Fibroblast of lung (primary cell): ENCODE data around the gene TNS2. TPM values are rescaled to one million over a fixed set of nuclear protein-coding genes. Genes with fewer than 3 reads are reported as not detected.

ENCODE experiments used
- DNase-seq, 2 donors: peaks; one replicate each; pipeline versions ENCODE4 v3.0.0 to v3.0.0-alpha.2; 2010; ENCODE audit warnings: low read depth in 2 of 2
- H2AFZ ChIP-seq: 2 replicates; pipeline ENCODE4 v1.5.1; 2012; ENCODE audit warnings: low read length, control low read depth, inconsistent platforms
- H3K27ac ChIP-seq: 2 replicates; pipeline ENCODE4 v1.5.1; 2011; ENCODE audit warnings: low read length, control low read depth; ENCODE audit not compliant: insufficient read depth
- H3K27me3 ChIP-seq: 2 replicates; pipeline ENCODE4 v1.5.1; 2011; ENCODE audit warnings: mild to moderate bottlenecking, low read length; ENCODE audit not compliant: control insufficient read depth, insufficient read depth
- H3K36me3 ChIP-seq: 2 replicates; pipeline ENCODE4 v1.5.1; 2011; ENCODE audit warnings: low read length; ENCODE audit not compliant: control insufficient read depth, insufficient read depth
- H3K4me1 ChIP-seq: 2 replicates; pipeline ENCODE4 v1.5.1; 2011; ENCODE audit warnings: low read length; ENCODE audit not compliant: control insufficient read depth, insufficient read depth; ENCODE audit errors: extremely low read depth
- H3K4me2 ChIP-seq: 2 replicates; pipeline ENCODE4 v1.5.1; 2011; ENCODE audit warnings: low read length, control low read depth; ENCODE audit not compliant: insufficient read depth; ENCODE audit errors: extremely low read depth
- H3K4me3 ChIP-seq, 4 experiments: fragments of 200-600 bp in 1 of 4; sonication (generic) in 1 of 4; replicated peaks in 1 of 4; 2 replicates each; pipeline ENCODE4 v1.5.1; 2011 to 2016; ENCODE audit warnings: low read length in 4 of 4, low read depth in 3 of 4, mild to moderate bottlenecking in 3 of 4, control low read depth in 2 of 4, inconsistent platforms in 1 of 4, mixed read lengths in 1 of 4; ENCODE audit not compliant: insufficient read depth in 1 of 4; ENCODE audit errors: control extremely low read depth in 1 of 4
- H3K79me2 ChIP-seq: 2 replicates; pipeline ENCODE4 v1.5.1; 2012; ENCODE audit warnings: mild to moderate bottlenecking, low read length, inconsistent platforms; ENCODE audit not compliant: control insufficient read depth, insufficient read depth
- H3K9ac ChIP-seq: 2 replicates; pipeline ENCODE4 v1.5.1; 2011; ENCODE audit warnings: mild to moderate bottlenecking, low read length, control low read depth; ENCODE audit not compliant: insufficient read depth
- H3K9me3 ChIP-seq: 2 replicates; pipeline ENCODE4 v1.5.1; 2012; ENCODE audit warnings: low read depth, low read length; ENCODE audit not compliant: control insufficient read depth, insufficient read depth
- H4K20me1 ChIP-seq: 2 replicates; pipeline ENCODE4 v1.5.1; 2011; ENCODE audit warnings: low read length; ENCODE audit not compliant: control insufficient read depth, insufficient read depth; ENCODE audit errors: extremely low read depth
- CTCF ChIP-seq, 2 donors: IDR thresholded peaks in 1 of 2; conservative IDR thresholded peaks in 1 of 2; 1 replicate in 1 of 2; 2 replicates in 1 of 2; pipeline ENCODE4 v1.5.1; 2011 to 2012; ENCODE audit warnings: low read length in 2 of 2, control low read depth in 1 of 2, inconsistent platforms in 1 of 2, low read depth in 1 of 2, mild to moderate bottlenecking in 1 of 2
- EZH2 ChIP-seq: IDR thresholded peaks from 2 replicates; pipeline ENCODE4 v1.5.1; 2012; ENCODE audit warnings: low read length, control low read depth, mild to moderate bottlenecking; ENCODE audit errors: missing control alignments
- polyA plus RNA-seq, 2 donors: library from polyadenylated mRNA; depleted of rRNA in 1 of 2; stranded (reverse) in 1 of 2; unstranded in 1 of 2; fragments of >200 nt; gene quantifications; 2 replicates each; pipeline ENCODE4 v1.2.1, GENCODE V29; 2011 to 2012; ENCODE audit warnings: missing spikeins in 1 of 2
- total RNA-seq: library from RNA; depleted of rRNA; stranded (reverse); fragments of >200 nt; gene quantifications from 2 replicates; pipeline ENCODE4 v1.2.1, GENCODE V29; 2014

Gene TNS2
- total and polyA plus RNA-seq, 2 donors (not counting 1 experiment from before 2014, with no cell fraction given): 35.3 to 60.6 TPM

GRCh38 chr12:53056296-53056695, 6.4 kb downstream of the TNS2 start:
- Histone ChIP-seq H3K4me3 (no peak overlapping the region), H3K4me1 (peaks cover 32% of the 10 kb centered on the region), H3K79me2 (peaks cover 7% of the 10 kb centered on the region), H3K27ac (no peak overlapping the region), H3K36me3 (peaks cover 50% of the 10 kb centered on the region), H2AFZ (no peak overlapping the region), H3K4me2 (no peak overlapping the region), H4K20me1 (no peaks in the 10 kb centered on the region), H3K9ac (no peak overlapping the region), H3K27me3 (no peaks in the 10 kb centered on the region), H3K9me3 (no peaks in the 10 kb centered on the region)
- no peak for TF ChIP-seq CTCF (conservative IDR thresholded peaks at IDR 0.05 in 1 of 2, IDR thresholded peaks at IDR 0.05 in 1 of 2; ENCODE audit: low read depth in 1 of 2, low read length in 2 of 2)
- TF ChIP-seq EZH2: no peak
- DNase-seq: no peak

- no peak for DNase-seq
- no peak overlapping the region for H3K27ac ChIP-seq
Observed at GRCh38 chr12:53056901-53057300, 7.0 kb downstream of the TNS2 start.

GRCh38 chr12:53057816-53058500, 8.1 kb downstream of the TNS2 start:
- Histone ChIP-seq H3K27me3 (no peaks in the 10 kb centered on the region), H3K4me3 (no peak overlapping the region), H3K36me3 (peaks cover 50% of the 10 kb centered on the region), H3K9ac (no peak overlapping the region), H3K9me3 (no peaks in the 10 kb centered on the region), H4K20me1 (no peaks in the 10 kb centered on the region), H3K27ac (no peak overlapping the region), H3K4me2 (no peak overlapping the region), H3K79me2 (no peaks in the 10 kb centered on the region), H2AFZ (no peak overlapping the region), H3K4me1 (peaks cover 35% of the 10 kb centered on the region)
- DNase-seq: no peak
- TF ChIP-seq CTCF (conservative IDR thresholded peaks at IDR 0.05 in 1 of 2, IDR thresholded peaks at IDR 0.05 in 1 of 2; ENCODE audit: low read depth in 1 of 2, low read length in 2 of 2) (no peak), EZH2 (no peak)

More at GRCh38 chr12:53056901-53057300, 7.0 kb downstream of the TNS2 start:
- no peak for TF ChIP-seq CTCF (conservative IDR thresholded peaks at IDR 0.05 in 1 of 2, IDR thresholded peaks at IDR 0.05 in 1 of 2; ENCODE audit: low read depth in 1 of 2, low read length in 2 of 2)
- no peak for TF ChIP-seq EZH2
- H3K9ac ChIP-seq: no peak overlapping the region
- no peak overlapping the region for H3K4me2 ChIP-seq
- no peaks in the 10 kb centered on the region for H3K9me3 ChIP-seq
- peaks cover 50% of the 10 kb centered on the region for H3K36me3 ChIP-seq
- H3K4me1 ChIP-seq: peaks cover 33% of the 10 kb centered on the region
- H3K79me2 ChIP-seq: peaks cover 5% of the 10 kb centered on the region
- H3K4me3 ChIP-seq: no peak overlapping the region
- no peaks in the 10 kb centered on the region for H4K20me1 ChIP-seq
- H3K27me3 ChIP-seq: no peaks in the 10 kb centered on the region
- no peak overlapping the region for H2AFZ ChIP-seq
